AG04449 (cell line): Measurements from ENCODE around the gene ARL4C.

Experiments
- CTCF ChIA-PET: fragments of 350-600 bp; formaldehyde crosslinking; extraction: SDS; loops from one replicate; lab custom pipeline; 2021; ENCODE audit warnings: antibody characterized with exemption; lab: Yijun Ruan, JAX
- POLR2A ChIA-PET: fragments of 400-600, 350-600 bp; formaldehyde crosslinking; extraction: SDS; loops from one replicate; lab custom pipeline; 2020; ENCODE audit warnings: antibody characterized with exemption, inconsistent platforms; lab: Yijun Ruan, JAX
- DNase-seq: peaks from one replicate; pipeline ENCODE4 v3.0.0-alpha.2; 2010; ENCODE audit warnings: low read depth, low spot score
- H3K4me3 ChIP-seq: 2 replicates; pipeline ENCODE4 v1.5.1; 2011; ENCODE audit warnings: low read depth, mild to moderate bottlenecking, control low read depth, low read length
- TF ChIP-seq, protein P1 (sequence below): IDR thresholded peaks from one replicate; pipeline ENCODE4 v1.5.1; 2011; ENCODE audit warnings: mild to moderate bottlenecking, moderate library complexity, low read length, control low read depth, inconsistent platforms; ENCODE audit not compliant: insufficient read depth; ENCODE audit errors: missing control alignments

Gene ARL4C

DNA sequence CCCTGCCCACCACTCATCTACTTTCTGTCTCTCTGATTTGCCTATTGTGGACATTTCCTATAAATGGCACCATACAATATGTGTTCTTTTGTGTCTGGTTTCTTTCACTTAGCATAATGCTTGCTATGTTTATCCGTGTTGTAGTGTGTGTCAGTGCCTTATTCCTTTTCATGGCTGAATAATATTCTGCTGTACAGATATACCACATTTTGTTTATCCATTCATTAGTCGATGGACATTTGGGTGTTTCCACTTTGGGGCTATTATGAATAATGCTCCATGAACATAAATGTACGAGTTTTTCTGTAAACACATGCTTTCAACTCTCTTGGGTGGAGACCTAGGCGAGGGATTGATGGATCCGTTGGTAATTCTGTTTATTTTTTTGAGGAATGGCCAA is 15.6 kb downstream of the ARL4C start:
- ChIA-PET CTCF (no interaction called here), POLR2A (no interaction called here)
- DNase-seq, result no peak
- H3K4me3 ChIP-seq, result no peak overlapping the region
- TF ChIP-seq, protein P1, sequence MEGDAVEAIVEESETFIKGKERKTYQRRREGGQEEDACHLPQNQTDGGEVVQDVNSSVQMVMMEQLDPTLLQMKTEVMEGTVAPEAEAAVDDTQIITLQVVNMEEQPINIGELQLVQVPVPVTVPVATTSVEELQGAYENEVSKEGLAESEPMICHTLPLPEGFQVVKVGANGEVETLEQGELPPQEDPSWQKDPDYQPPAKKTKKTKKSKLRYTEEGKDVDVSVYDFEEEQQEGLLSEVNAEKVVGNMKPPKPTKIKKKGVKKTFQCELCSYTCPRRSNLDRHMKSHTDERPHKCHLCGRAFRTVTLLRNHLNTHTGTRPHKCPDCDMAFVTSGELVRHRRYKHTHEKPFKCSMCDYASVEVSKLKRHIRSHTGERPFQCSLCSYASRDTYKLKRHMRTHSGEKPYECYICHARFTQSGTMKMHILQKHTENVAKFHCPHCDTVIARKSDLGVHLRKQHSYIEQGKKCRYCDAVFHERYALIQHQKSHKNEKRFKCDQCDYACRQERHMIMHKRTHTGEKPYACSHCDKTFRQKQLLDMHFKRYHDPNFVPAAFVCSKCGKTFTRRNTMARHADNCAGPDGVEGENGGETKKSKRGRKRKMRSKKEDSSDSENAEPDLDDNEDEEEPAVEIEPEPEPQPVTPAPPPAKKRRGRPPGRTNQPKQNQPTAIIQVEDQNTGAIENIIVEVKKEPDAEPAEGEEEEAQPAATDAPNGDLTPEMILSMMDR, result no peak

- ChIA-PET CTCF (no interaction called here), POLR2A (no interaction called here)
- no peak overlapping the region for H3K4me3 ChIP-seq
- DNase-seq, result no peak
- TF ChIP-seq, protein P1, result no peak
Observed at GRCh38 chr2:234480337-234480736, 16.5 kb downstream of the ARL4C start.

DNA sequence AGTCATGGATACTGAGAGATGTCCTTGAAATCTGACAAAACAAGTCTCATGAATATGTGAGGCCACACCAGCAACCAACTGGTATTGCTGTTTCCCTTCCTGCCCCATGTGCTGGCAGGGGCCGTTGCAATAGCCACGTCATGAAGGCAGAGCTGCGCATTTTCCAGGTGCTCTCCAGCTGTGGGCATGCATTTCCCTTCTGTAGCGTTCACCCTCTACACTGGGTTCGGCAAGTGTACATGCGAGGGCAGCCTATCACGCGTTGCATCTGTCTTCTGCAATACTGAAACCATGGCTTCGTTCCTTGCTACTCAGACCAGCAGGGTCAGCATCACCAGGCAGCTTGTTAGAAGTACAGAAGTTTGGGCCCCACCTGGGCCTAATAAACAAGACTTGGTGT is 17.4 kb downstream of the ARL4C start:
- TF ChIP-seq, protein P1, result no peak
- ChIA-PET POLR2A (no interaction called here), CTCF (no interaction called here)
- no peak overlapping the region for H3K4me3 ChIP-seq
- no peak for DNase-seq

DNA sequence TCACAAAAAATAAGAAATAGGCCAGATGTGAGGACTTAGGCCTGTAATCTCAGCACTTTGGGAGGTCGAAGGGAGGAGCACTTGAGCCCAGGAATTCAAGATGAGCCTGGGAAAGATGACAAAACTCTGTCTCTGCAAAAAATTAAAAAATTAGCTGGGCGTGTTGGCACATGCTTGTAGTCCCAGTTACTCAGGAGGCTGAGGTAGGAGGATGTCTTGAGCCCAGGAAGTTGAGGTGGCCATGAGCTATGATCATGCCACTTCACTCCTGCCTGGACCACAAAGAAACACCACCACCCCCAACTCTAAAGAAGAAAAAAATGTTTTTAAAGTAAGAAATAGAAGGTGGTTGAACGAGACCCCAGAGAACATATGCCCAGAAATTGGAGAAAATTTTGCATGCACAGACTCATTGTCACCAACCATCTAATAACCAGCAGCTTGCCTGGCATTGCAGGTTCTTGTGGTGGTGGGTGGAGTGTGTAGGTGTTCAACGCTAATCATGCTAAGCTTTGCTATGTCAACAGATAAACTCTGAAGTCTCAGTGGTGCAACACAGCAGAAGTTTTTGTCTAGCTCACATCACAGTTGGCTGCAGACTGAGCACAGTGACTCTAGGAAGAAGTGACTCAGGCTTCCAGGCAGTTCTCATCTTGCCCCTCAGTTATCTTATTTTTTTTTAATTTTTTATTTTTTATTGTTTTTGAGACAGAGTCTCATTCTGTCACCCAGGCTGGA is 18.6 kb downstream of the ARL4C start:
- CTCF ChIA-PET, result interaction anchor here (1.0 to 1.3 kb wide), 2 partner anchors 189 to 342 kb away, joined by 3 to 9 read pairs; no protein-coding TSS in a partner anchor
- H3K4me3 ChIP-seq, result no peak overlapping the region
- DNase-seq, result no peak
- POLR2A ChIA-PET, result no interaction called here
- TF ChIP-seq, protein P1, result no peak

GRCh38 chr2:234476766-234477165 is 20.1 kb downstream of the ARL4C start:
- POLR2A ChIA-PET, result no interaction called here
- no peak for DNase-seq
- CTCF ChIA-PET, result interaction anchor here (1.6 kb wide), 1 partner anchor 10 kb away, joined by 4 read pairs; no protein-coding TSS in a partner anchor
- no peak overlapping the region for H3K4me3 ChIP-seq
- TF ChIP-seq, protein P1, result no peak

- DNase-seq, result no peak
- TF ChIP-seq, protein P1, result no peak
- H3K4me3 ChIP-seq, result no peak overlapping the region
- ChIA-PET CTCF (interaction anchor here (0.5 to 1.2 kb wide), 2 partner anchors 26 to 1185 kb away, joined by 3 read pairs; no protein-coding TSS in a partner anchor), POLR2A (no interaction called here)
Observed at GRCh38 chr2:234474654-234475053, 22.2 kb downstream of the ARL4C start.
